Colonic mucosa (tissue), 4 donors: ENCODE measurements around the gene ZFHX3. TPM values are rescaled to one million over a fixed set of nuclear protein-coding genes. Genes with fewer than 3 reads are reported as not detected.

Experiments used
- DNase-seq: peaks from one replicate; pipeline ENCODE4 v3.0.0-alpha.2; 2020
- H3K27ac ChIP-seq: fragments of 200-600 bp; one replicate; pipeline ENCODE4 v1.8.0; 2021
- H3K27me3 ChIP-seq: fragments of 200-600 bp; one replicate; pipeline ENCODE4 v1.8.0; 2021
- H3K36me3 ChIP-seq: fragments of 200-600 bp; one replicate; pipeline ENCODE4 v1.8.0; 2021
- H3K4me1 ChIP-seq: fragments of 200-600 bp; one replicate; pipeline ENCODE4 v1.8.0; 2021; ENCODE audit warnings: mild to moderate bottlenecking
- H3K4me3 ChIP-seq: fragments of 200-600 bp; one replicate; pipeline ENCODE4 v1.8.0; 2021
- H3K9ac ChIP-seq, 2 donors: one replicate each; pipeline ENCODE4 v1.7.0; 2013; ENCODE audit warnings: control low read depth in 2 of 2, low read depth in 2 of 2, low read length in 2 of 2
- H3K9me3 ChIP-seq: fragments of 200-600 bp; one replicate; pipeline ENCODE4 v1.8.0; 2021
- CTCF ChIP-seq: fragments of 200-600 bp; IDR thresholded peaks from one replicate; pipeline ENCODE4 v1.8.0; 2022; ENCODE audit warnings: antibody characterized with exemption, mild to moderate bottlenecking
- intact Hi-C: fragments of 100-400 bp; cut with DNase I; formaldehyde crosslinking; loops from one replicate; pipeline ENCODE4 v1.14.1; 2022
- total RNA-seq, 2 donors: library from RNA; stranded (reverse); fragmentation: NEBNext Ultra II Directional in 1 of 2; extraction: Animal tissue kit (Norgen Biotek cat#: 25700) in 1 of 2; gene quantifications; one replicate each; pipeline ENCODE4 v1.2.1, GENCODE V29; 2021
- donor health status: healthy.
- donor health status: DM: no; HTN: no; CAD: no.
- donor health status: DM: no; HTN: no; CAD: no.

Gene ZFHX3
- total RNA-seq, 2 donors from 2014 or later: 10.5 to 12.8 TPM

- no peak for DNase-seq
- Histone ChIP-seq H3K9ac (no peak overlapping the region), H3K4me1 (no peaks in the 10 kb centered on the region), H3K36me3 (no peaks in the 10 kb centered on the region), H3K27me3 (no peaks in the 10 kb centered on the region), H3K9me3 (no peaks in the 10 kb centered on the region), H3K27ac (no peak overlapping the region), H3K4me3 (no peak overlapping the region)
- intact Hi-C loops: no loop called here
- no peak for TF ChIP-seq CTCF
Measured at GRCh38 chr16:72952811-72953271, 95.1 kb downstream of the ZFHX3 start.

GRCh38 chr16:72952404-72952803, 95.5 kb downstream of the ZFHX3 start:
- Histone ChIP-seq H3K27me3 (no peaks in the 10 kb centered on the region), H3K9me3 (no peaks in the 10 kb centered on the region), H3K36me3 (no peaks in the 10 kb centered on the region), H3K4me1 (no peaks in the 10 kb centered on the region), H3K27ac (no peak overlapping the region), H3K4me3 (no peak overlapping the region), H3K9ac (no peak overlapping the region)
- intact Hi-C loops: no loop called here
- DNase-seq: no peak
- no peak for TF ChIP-seq CTCF

GRCh38 chr16:72951916-72952315, 96.0 kb downstream of the ZFHX3 start:
- H3K4me1 ChIP-seq: no peaks in the 10 kb centered on the region
- no peaks in the 10 kb centered on the region for H3K36me3 ChIP-seq
- TF ChIP-seq CTCF: no peak
- no peak for DNase-seq
- H3K9me3 ChIP-seq: no peaks in the 10 kb centered on the region
- H3K27ac ChIP-seq: no peak overlapping the region
- no peak overlapping the region for H3K4me3 ChIP-seq
- H3K27me3 ChIP-seq: no peaks in the 10 kb centered on the region
- no peak overlapping the region for H3K9ac ChIP-seq
- intact Hi-C loops: no loop called here

GRCh38 chr16:72950669-72951068, 97.3 kb downstream of the ZFHX3 start:
- Histone ChIP-seq H3K27ac (no peak overlapping the region), H3K9me3 (no peaks in the 10 kb centered on the region), H3K9ac (no peak overlapping the region), H3K36me3 (no peaks in the 10 kb centered on the region), H3K4me3 (no peak overlapping the region), H3K4me1 (no peaks in the 10 kb centered on the region), H3K27me3 (no peaks in the 10 kb centered on the region)
- TF ChIP-seq CTCF: no peak
- no peak for DNase-seq
- intact Hi-C loops: no loop called here

GRCh38 chr16:72948238-72948829, 99.6 kb downstream of the ZFHX3 start:
- no peak for DNase-seq
- Histone ChIP-seq H3K36me3 (no peaks in the 10 kb centered on the region), H3K9ac (no peak overlapping the region), H3K9me3 (no peaks in the 10 kb centered on the region), H3K4me3 (no peak overlapping the region), H3K27me3 (no peaks in the 10 kb centered on the region), H3K4me1 (no peaks in the 10 kb centered on the region), H3K27ac (no peak overlapping the region)
- intact Hi-C loops: no loop called here
- no peak for TF ChIP-seq CTCF
